Tibial nerve (tissue), 4 donors: Measurements from ENCODE around the gene DYNC1H1. TPM values are rescaled to one million over a fixed set of nuclear protein-coding genes. Genes with fewer than 3 reads are reported as not detected.
"Not testable (repeated sequence)": the region's sequence is repeated elsewhere in the genome, so short reads cannot be mapped to it uniquely, and the experiment has no call there.

ENCODE experiments used
- DNase-seq, 2 donors: peaks; one replicate each; pipeline ENCODE4 v3.0.0-alpha.2; 2019; ENCODE audit warnings: low spot score in 2 of 2
- H3K27ac ChIP-seq, 4 donors: fragments of 200-600 bp; sonication (generic) in 3 of 4; one replicate each; pipeline ENCODE4 v1.5.1; 2017 to 2019; ENCODE audit warnings: mild to moderate bottlenecking in 1 of 4
- H3K27me3 ChIP-seq, 2 donors: fragments of 200-600 bp; sonication (generic) in 1 of 2; one replicate each; pipeline versions ENCODE4 v1.5.1 to v1.6.0; 2017 to 2019
- H3K36me3 ChIP-seq, 3 donors: fragments of 200-600 bp; sonication (generic); one replicate each; pipeline ENCODE4 v1.5.1; 2018 to 2019
- H3K4me1 ChIP-seq, 4 donors: fragments of 200-600 bp; sonication (generic) in 3 of 4; one replicate each; pipeline ENCODE4 v1.5.1; 2017 to 2019
- H3K4me3 ChIP-seq, 4 donors: fragments of 200-600 bp; sonication (generic) in 3 of 4; one replicate each; pipeline ENCODE4 v1.5.1; 2017 to 2019; ENCODE audit warnings: mild to moderate bottlenecking in 1 of 4, moderate library complexity in 1 of 4
- H3K9me3 ChIP-seq, 4 donors: fragments of 200-600 bp; sonication (generic) in 3 of 4; one replicate each; pipeline ENCODE4 v1.5.1; 2017 to 2019
- CTCF ChIP-seq, 5 experiments: fragments of 200-600 bp in 3 of 5; fragments of 450-650 bp in 2 of 5; sonication (generic) in 3 of 5; IDR thresholded peaks; one replicate each; pipeline ENCODE4 v1.5.1; 2016 to 2019; ENCODE audit warnings: antibody characterized with exemption in 5 of 5, mild to moderate bottlenecking in 3 of 5, moderate library complexity in 2 of 5
- EP300 ChIP-seq, 2 donors: sonication (generic); formaldehyde crosslinking; IDR thresholded peaks; one replicate each; pipeline ENCODE4 v1.6.1; 2017; ENCODE audit warnings: antibody characterized with exemption in 2 of 2, mild to moderate bottlenecking in 1 of 2
- POLR2A ChIP-seq, 2 donors: fragments of 450-650 bp; IDR thresholded peaks; one replicate each; pipeline ENCODE4 v1.6.1; 2017; ENCODE audit warnings: antibody characterized with exemption in 2 of 2, mild to moderate bottlenecking in 2 of 2, moderate library complexity in 2 of 2
- WGBS, 2 donors: methylation state at CpG; one replicate each; pipeline ENCODE4 v1.1.5; 2018; 5-methylcytosine and 5-hydroxymethylcytosine counted together
- total RNA-seq, 4 donors: library from RNA; depleted of rRNA; stranded (reverse); fragments of >200 nt; gene quantifications; one replicate each; pipeline ENCODE4 v1.1.0, GENCODE V29; 2016

Gene DYNC1H1
- total RNA-seq, 4 donors from 2014 or later: 506 to 690 (median 631) TPM

GRCh38 chr14:101969481-101969880 is 5.1 kb downstream of the DYNC1H1 start:
- Histone ChIP-seq H3K4me3 (no peak overlapping the region), H3K9me3 (no peaks in the 10 kb centered on the region), H3K4me1 (peaks cover 0 to 82% (median 40%) of the 10 kb centered on the region in 4 donors), H3K36me3 (peaks cover 0 to 9% (median 0%) of the 10 kb centered on the region in 3 donors), H3K27me3 (no peaks in the 10 kb centered on the region), H3K27ac (no peak overlapping the region)
- TF ChIP-seq EP300 (IDR thresholded peaks at IDR 0.05) (no peak), POLR2A (IDR thresholded peaks at IDR 0.05) (no peak), CTCF (IDR thresholded peaks at IDR 0.05) (no peak)
- no peak for DNase-seq
- 83 to 84% methylated on average over 9 of the region's 9 CpGs for WGBS, 2 donors

DNA sequence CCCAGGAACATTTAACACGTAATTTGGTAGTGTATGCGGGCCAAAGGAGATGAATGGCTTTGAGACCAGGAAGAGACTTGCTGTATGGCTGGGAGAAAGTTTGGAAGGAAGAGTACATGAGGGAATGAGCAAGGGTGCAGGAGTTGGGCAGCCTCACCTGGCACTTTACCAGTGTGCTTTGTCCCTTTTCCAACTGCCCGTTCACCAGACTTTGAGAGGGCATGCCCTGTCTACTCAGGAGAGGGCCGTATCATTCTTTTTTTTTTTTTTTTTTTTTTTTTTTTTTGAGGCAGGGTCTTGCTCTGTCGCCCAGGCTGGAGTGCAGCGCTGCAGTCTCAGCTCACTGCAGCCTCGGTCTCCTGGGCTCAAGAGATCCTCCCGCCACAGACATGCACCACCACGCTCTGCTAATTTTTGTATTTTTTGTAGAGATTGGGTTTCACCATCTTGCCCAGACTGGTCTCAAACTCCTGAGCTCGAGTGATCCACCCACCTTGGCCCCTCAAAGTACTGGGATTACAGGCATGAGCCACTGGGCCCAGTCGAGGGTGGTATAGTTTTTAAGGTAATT is 6.5 kb downstream of the DYNC1H1 start:
- Histone ChIP-seq H3K36me3 (peaks cover 0 to 10% (median 0%) of the 10 kb centered on the region in 3 donors), H3K27me3 (no peaks in the 10 kb centered on the region), H3K27ac (peak overlapping the region in 2 of 4 donors; percentile 63 to 80), H3K4me1 (peaks cover 0 to 87% (median 36%) of the 10 kb centered on the region in 4 donors), H3K4me3 (no peak overlapping the region), H3K9me3 (no peaks in the 10 kb centered on the region)
- 81 to 84% methylated on average over 11 of the region's 11 CpGs for WGBS, 2 donors
- DNase-seq: no peak
- TF ChIP-seq EP300 (IDR thresholded peaks at IDR 0.05) (no peak), POLR2A (IDR thresholded peaks at IDR 0.05) (no peak), CTCF (IDR thresholded peaks at IDR 0.05) (no peak)

- not testable (repeated sequence) for H3K9me3 ChIP-seq, DNase-seq, H3K4me3 ChIP-seq, H3K27me3 ChIP-seq
- Histone ChIP-seq H3K36me3 (peaks cover 0 to 15% (median 0%) of the 10 kb centered on the region in 3 donors), H3K4me1 (peaks cover 0 to 82% (median 31%) of the 10 kb centered on the region in 4 donors), H3K27ac (peak overlapping the region in 3 of 4 donors; percentile 34 to 80 (median 63))
- WGBS, 2 donors: 74 to 78% methylated on average over 2 of the region's 2 CpGs
Observed at GRCh38 chr14:101971458-101971857, 7.1 kb downstream of the DYNC1H1 start.

GRCh38 chr14:101972126-101972866 is 7.9 kb downstream of the DYNC1H1 start:
- TF ChIP-seq POLR2A (IDR thresholded peaks at IDR 0.05) (no peak), CTCF (IDR thresholded peaks at IDR 0.05) (no peak), EP300 (IDR thresholded peaks at IDR 0.05) (peak in 1 of 2 donors; percentile 92)
- WGBS, 2 donors: 22% methylated on average over 10 of the region's 10 CpGs
- peaks cover 0 to 22% (median 0%) of the 10 kb centered on the region in 3 donors for H3K36me3 ChIP-seq
- no peaks in the 10 kb centered on the region for H3K27me3 ChIP-seq
- H3K4me3 ChIP-seq: no peak overlapping the region
- peak; percentile 62 to 87 for DNase-seq
- H3K4me1 ChIP-seq: peaks cover 0 to 77% (median 25%) of the 10 kb centered on the region in 4 donors
- H3K9me3 ChIP-seq: no peaks in the 10 kb centered on the region
- peak overlapping the region in 3 of 4 donors; percentile 34 to 80 (median 63) for H3K27ac ChIP-seq

GRCh38 chr14:101973356-101973755 is 9.0 kb downstream of the DYNC1H1 start:
- H3K27ac ChIP-seq: peak overlapping the region in 3 of 4 donors; percentile 34 to 80 (median 63)
- DNase-seq: no peak
- no peak overlapping the region for H3K4me3 ChIP-seq
- H3K36me3 ChIP-seq: peaks cover 0 to 22% (median 0%) of the 10 kb centered on the region in 3 donors
- H3K9me3 ChIP-seq: no peaks in the 10 kb centered on the region
- H3K27me3 ChIP-seq: no peaks in the 10 kb centered on the region
- H3K4me1 ChIP-seq: peaks cover 0 to 67% (median 22%) of the 10 kb centered on the region in 4 donors
- TF ChIP-seq POLR2A (IDR thresholded peaks at IDR 0.05): no peak
- 92 to 95% methylated on average over 7 of the region's 7 CpGs for WGBS, 2 donors

- H3K4me3 ChIP-seq: no peak overlapping the region
- H3K9me3 ChIP-seq: no peaks in the 10 kb centered on the region
- WGBS, 2 donors: 75 to 76% methylated on average over 7 of the region's 7 CpGs
- peaks cover 0 to 32% (median 0%) of the 10 kb centered on the region in 3 donors for H3K36me3 ChIP-seq
- no peak overlapping the region for H3K27ac ChIP-seq
- no peak for DNase-seq
- peaks cover 0 to 59% (median 22%) of the 10 kb centered on the region in 4 donors for H3K4me1 ChIP-seq
- TF ChIP-seq POLR2A (IDR thresholded peaks at IDR 0.05) (no peak), CTCF (IDR thresholded peaks at IDR 0.05) (no peak), EP300 (IDR thresholded peaks at IDR 0.05) (no peak)
- no peaks in the 10 kb centered on the region for H3K27me3 ChIP-seq
Observed at GRCh38 chr14:101975231-101975630, 10.9 kb downstream of the DYNC1H1 start.
